Measurements from ENCODE around the gene CHSY3. TPM values are rescaled to one million over a fixed set of nuclear protein-coding genes. Genes with fewer than 3 reads are reported as not detected.

Gene CHSY3
- total RNA-seq, 4 donors from 2014 or later = 0.51 to 7.8 (median 2.2) TPM

GRCh38 chr5:130021876-130022275 is 117.6 kb downstream of the CHSY3 start:
- no peak for DNase-seq
- ATAC-seq = no peak
- in situ Hi-C loops (cut with MboI; ENCODE audit: low sequenced_read_pairs in 4 of 4) = no loop called here

GRCh38 chr5:130023604-130024003 is 119.3 kb downstream of the CHSY3 start:
- Histone ChIP-seq H3K4me3 (no peak overlapping the region), H3K4me1 (peaks cover 4 to 5% of the 10 kb centered on the region in 2 donors), H3K27ac (peak overlapping the region in 1 of 4 donors; percentile 25), H3K9me3 (no peaks in the 10 kb centered on the region), H3K27me3 (no peaks in the 10 kb centered on the region), H3K36me3 (no peaks in the 10 kb centered on the region)
- intact Hi-C loops (cut with DNase I; ENCODE audit: low total_unique reads) = no loop called here
- DNase-seq (no peak), ATAC-seq (no peak)
- in situ Hi-C loops (cut with MboI; ENCODE audit: low sequenced_read_pairs in 4 of 4) = no loop called here
- TF ChIP-seq CTCF (IDR thresholded peaks at IDR 0.05 in 4 of 5, conservative IDR thresholded peaks at IDR 0.05 in 1 of 5) = no peak
- TF ChIP-seq POLR2A (IDR thresholded peaks at IDR 0.05) = no peak

More at GRCh38 chr5:130021876-130022275, 117.6 kb downstream of the CHSY3 start:
- no peaks in the 10 kb centered on the region for H3K27me3 ChIP-seq
- no peaks in the 10 kb centered on the region for H3K36me3 ChIP-seq
- TF ChIP-seq CTCF (IDR thresholded peaks at IDR 0.05 in 4 of 5, conservative IDR thresholded peaks at IDR 0.05 in 1 of 5) (no peak), POLR2A (IDR thresholded peaks at IDR 0.05) (no peak)
- no peaks in the 10 kb centered on the region for H3K9me3 ChIP-seq
- no peak overlapping the region for H3K4me3 ChIP-seq
- intact Hi-C loops (cut with DNase I; ENCODE audit: low total_unique reads) = no loop called here
- H3K27ac ChIP-seq = no peak overlapping the region
- H3K4me1 ChIP-seq = peaks cover 4 to 5% of the 10 kb centered on the region in 2 donors

GRCh38 chr5:130024006-130024405 is 119.7 kb downstream of the CHSY3 start:
- H3K36me3 ChIP-seq = no peaks in the 10 kb centered on the region
- no peak overlapping the region for H3K27ac ChIP-seq
- ATAC-seq = no peak
- no peak for DNase-seq
- no peaks in the 10 kb centered on the region for H3K27me3 ChIP-seq
- H3K4me3 ChIP-seq = no peak overlapping the region
- no peaks in the 10 kb centered on the region for H3K9me3 ChIP-seq
- TF ChIP-seq POLR2A (IDR thresholded peaks at IDR 0.05) (no peak), CTCF (IDR thresholded peaks at IDR 0.05 in 4 of 5, conservative IDR thresholded peaks at IDR 0.05 in 1 of 5) (no peak)
- intact Hi-C loops (cut with DNase I; ENCODE audit: low total_unique reads) (no loop called here), in situ Hi-C loops (cut with MboI; ENCODE audit: low sequenced_read_pairs in 4 of 4) (no loop called here)
- H3K4me1 ChIP-seq = peaks cover 4 to 5% of the 10 kb centered on the region in 2 donors

GRCh38 chr5:130025511-130025910 is 121.2 kb downstream of the CHSY3 start:
- ATAC-seq (no peak), DNase-seq (no peak)
- TF ChIP-seq POLR2A (IDR thresholded peaks at IDR 0.05) (no peak), CTCF (IDR thresholded peaks at IDR 0.05 in 4 of 5, conservative IDR thresholded peaks at IDR 0.05 in 1 of 5) (no peak)
- Histone ChIP-seq H3K27me3 (no peaks in the 10 kb centered on the region), H3K4me3 (no peak overlapping the region), H3K4me1 (peaks cover 4 to 5% of the 10 kb centered on the region in 2 donors), H3K27ac (no peak overlapping the region), H3K36me3 (no peaks in the 10 kb centered on the region), H3K9me3 (no peaks in the 10 kb centered on the region)
- in situ Hi-C loops (cut with MboI; ENCODE audit: low sequenced_read_pairs in 4 of 4) (no loop called here), intact Hi-C loops (cut with DNase I; ENCODE audit: low total_unique reads) (no loop called here)

GRCh38 chr5:130032807-130033206 is 128.5 kb downstream of the CHSY3 start:
- no peak overlapping the region for H3K4me3 ChIP-seq
- ATAC-seq = no peak
- H3K36me3 ChIP-seq = no peaks in the 10 kb centered on the region
- H3K9me3 ChIP-seq = no peaks in the 10 kb centered on the region
- intact Hi-C loops (cut with DNase I; ENCODE audit: low total_unique reads) (no loop called here), in situ Hi-C loops (cut with MboI; ENCODE audit: low sequenced_read_pairs in 4 of 4) (no loop called here)
- H3K27ac ChIP-seq = no peak overlapping the region
- no peak for DNase-seq
- H3K4me1 ChIP-seq = peaks cover 0 to 6% of the 10 kb centered on the region in 2 donors
- no peaks in the 10 kb centered on the region for H3K27me3 ChIP-seq
- TF ChIP-seq POLR2A (IDR thresholded peaks at IDR 0.05) (no peak), CTCF (IDR thresholded peaks at IDR 0.05 in 4 of 5, conservative IDR thresholded peaks at IDR 0.05 in 1 of 5) (no peak)

All from gastrocnemius medialis (tissue), 4 donors.